Natural killer cell (primary cell): Measurements from ENCODE around the gene KRT24. TPM values are rescaled to one million over a fixed set of nuclear protein-coding genes. Genes with fewer than 3 reads are reported as not detected.
"Not testable (repeated sequence)": the region's sequence is repeated elsewhere in the genome, so short reads cannot be mapped to it uniquely, and the experiment has no call there.

ENCODE experiments used
- ATAC-seq, 3 donors: fragments of 150-1000 bp in 2 of 3; fragments of 200-7000 bp in 1 of 3; cut with Tn5 transposase; 1 replicate in 1 of 3; 2 replicates in 2 of 3; pipeline ENCODE4 v1.10.0; 2021; ENCODE audit warnings: mild to moderate bottlenecking in 2 of 3, moderate library complexity in 2 of 3
- DNase-seq, 2 donors: peaks; one replicate each; pipeline versions ENCODE4 v3.0.0 to v3.0.0-alpha.2; 2013 to 2021; ENCODE audit warnings: mixed read lengths in 1 of 2
- H3K27ac ChIP-seq: one replicate; pipeline ENCODE4 v1.5.1; 2013; ENCODE audit warnings: mild to moderate bottlenecking, low read length
- H3K27me3 ChIP-seq: one replicate; pipeline ENCODE4 v1.6.1; 2013; ENCODE audit warnings: low read length; ENCODE audit not compliant: control insufficient read depth, insufficient read depth
- H3K36me3 ChIP-seq: one replicate; pipeline ENCODE4 v1.6.1; 2013; ENCODE audit warnings: low read length; ENCODE audit not compliant: control insufficient read depth, insufficient read depth
- H3K4me1 ChIP-seq: one replicate; pipeline ENCODE4 v1.6.1; 2013; ENCODE audit warnings: low read length; ENCODE audit not compliant: control insufficient read depth, insufficient read depth
- H3K4me3 ChIP-seq: one replicate; pipeline ENCODE4 v1.5.1; 2013; ENCODE audit warnings: low read length
- H3K9me3 ChIP-seq: one replicate; pipeline ENCODE4 v1.6.1; 2013; ENCODE audit warnings: low read length; ENCODE audit not compliant: control insufficient read depth, insufficient read depth
- H3K27ac Mint-ChIP-seq, 2 donors: one replicate each; pipeline ENCODE4 v1.8.0; 2022; ENCODE audit warnings: mild to moderate bottlenecking in 2 of 2, mixed read lengths in 2 of 2, moderate library complexity in 1 of 2
- H3K27me3 Mint-ChIP-seq, 2 donors: one replicate each; pipeline ENCODE4 v1.8.0; 2022; ENCODE audit warnings: low read depth in 2 of 2, mixed read lengths in 2 of 2
- H3K36me3 Mint-ChIP-seq: one replicate; pipeline ENCODE4 v1.8.0; 2022; ENCODE audit warnings: mixed read lengths
- H3K4me1 Mint-ChIP-seq, 2 donors: one replicate each; pipeline ENCODE4 v1.8.0; 2022; ENCODE audit warnings: mixed read lengths in 2 of 2
- H3K4me3 Mint-ChIP-seq: one replicate; pipeline ENCODE4 v1.8.0; 2022; ENCODE audit warnings: mild to moderate bottlenecking, moderate library complexity, mixed read lengths
- H3K9me3 Mint-ChIP-seq, 2 donors: one replicate each; pipeline ENCODE4 v1.8.0; 2022; ENCODE audit warnings: mixed read lengths in 2 of 2
- CTCF ChIP-seq: fragments of 200-600 bp; IDR thresholded peaks from one replicate; pipeline ENCODE4 v1.8.0; 2022; ENCODE audit warnings: antibody characterized with exemption
- WGBS: methylation state at CpG from one replicate; pipeline ENCODE4 v1.1.7; 2013; ENCODE audit warnings: missing lambda C conversion rate; ENCODE audit not compliant: insufficient coverage; 5-methylcytosine and 5-hydroxymethylcytosine counted together
- intact Hi-C: fragments of 100-400 bp; cut with micrococcal nuclease; formaldehyde crosslinking; loops from one replicate; pipeline ENCODE4 v1.14.2; 2022
- total RNA-seq, 4 donors: library from RNA; stranded (reverse); fragments of 120-200 nt in 1 of 4; gene quantifications; one replicate each; pipeline versions ENCODE4 v1.2.3 to v1.2.4, GENCODE V29; 2013 to 2022

KRT24 gene
- not detected for total RNA-seq
- total RNA-seq (2013), result not detected

- Mint-ChIP-seq H3K4me3 (no peak within 1 kb of the TSS), H3K36me3 (no peaks in the 10 kb centered on the region), H3K27ac (no peak within 1 kb of the TSS), H3K27me3 (peaks cover 42 to 64% of the 10 kb centered on the region in 2 donors), H3K9me3 (no peaks in the 10 kb centered on the region), H3K4me1 (no peaks in the 10 kb centered on the region)
- DNase-seq (no peak), ATAC-seq (no peak)
- no peak for TF ChIP-seq CTCF
- intact Hi-C loops, result no loop called here
- 91% methylated on average over 6 of the region's 7 CpGs for WGBS
- H3K27me3 ChIP-seq, result no peaks in the 10 kb centered on the region
- H3K4me1 ChIP-seq, result no peaks in the 10 kb centered on the region
- no peak within 1 kb of the TSS for H3K4me3 ChIP-seq
- no peak within 1 kb of the TSS for H3K27ac ChIP-seq
- H3K36me3 ChIP-seq, result no peaks in the 10 kb centered on the region
- no peaks in the 10 kb centered on the region for H3K9me3 ChIP-seq
Observed at GRCh38 chr17:40703652-40704051, at the start of gene KRT24. Gene KRT24 (minus strand): TSS chr17:40703752. CDS start chr17:40703693, 59 bp downstream.

DNA sequence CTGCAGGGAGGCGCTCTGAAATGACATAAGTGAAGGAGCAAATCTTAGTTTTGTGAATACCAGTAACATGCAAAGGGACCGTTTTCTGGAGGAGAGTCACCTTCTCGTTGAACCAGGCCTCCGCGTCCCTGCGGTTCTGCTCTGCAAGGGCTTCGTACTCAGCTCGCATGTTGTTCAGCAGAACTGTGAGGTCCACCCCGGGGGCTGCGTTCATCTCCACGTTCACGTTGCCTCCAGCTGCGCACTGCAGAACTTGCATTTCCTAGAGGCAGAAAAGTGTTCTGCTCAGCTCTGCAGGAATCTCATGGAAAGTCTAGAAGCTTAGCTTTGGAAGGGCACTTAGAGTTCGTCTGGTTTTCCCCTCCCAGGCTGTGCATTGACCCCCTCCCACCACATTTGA lies 47.5 kb upstream of the KRT24 start:
- no peaks in the 10 kb centered on the region for H3K9me3 Mint-ChIP-seq
- no peak for TF ChIP-seq CTCF
- Histone ChIP-seq H3K4me3 (no peak overlapping the region), H3K9me3 (no peaks in the 10 kb centered on the region), H3K27ac (no peak overlapping the region), H3K27me3 (peaks cover 17% of the 10 kb centered on the region), H3K36me3 (no peaks in the 10 kb centered on the region), H3K4me1 (no peaks in the 10 kb centered on the region)
- intact Hi-C loops, result no loop called here
- H3K27ac Mint-ChIP-seq, result no peak overlapping the region
- DNase-seq (no peak), ATAC-seq (no peak)
- H3K27me3 Mint-ChIP-seq, result peaks cover 20 to 27% of the 10 kb centered on the region in 2 donors
- no peak overlapping the region for H3K4me3 Mint-ChIP-seq
- no peaks in the 10 kb centered on the region for H3K4me1 Mint-ChIP-seq
- H3K36me3 Mint-ChIP-seq, result peaks cover 5% of the 10 kb centered on the region
- whole genome bisulfite sequencing, result 85% methylated on average over 14 of the region's 14 CpGs

DNA sequence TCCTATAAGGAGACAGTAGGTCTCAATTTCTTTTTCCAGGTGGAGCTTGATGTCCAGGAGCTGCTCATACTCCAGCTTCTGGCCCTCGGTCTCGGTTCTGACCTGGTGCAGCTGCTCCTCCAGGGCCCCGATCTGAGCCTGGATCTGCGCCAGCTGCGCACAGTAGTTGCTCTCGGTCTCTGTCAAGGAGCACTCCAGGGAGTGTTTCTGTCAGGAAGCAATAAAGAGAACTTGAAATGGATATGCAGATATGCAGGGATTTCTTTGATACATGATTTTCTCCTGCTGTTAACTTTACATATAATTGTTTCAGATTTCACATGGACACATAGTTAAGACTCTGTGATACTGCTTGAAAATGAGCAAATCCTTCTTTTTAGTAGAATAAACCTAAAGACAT lies 46.8 kb upstream of the KRT24 start:
- ATAC-seq (no peak), DNase-seq (no peak)
- Mint-ChIP-seq H3K4me3 (no peak overlapping the region), H3K4me1 (no peaks in the 10 kb centered on the region), H3K36me3 (peaks cover 5% of the 10 kb centered on the region), H3K27ac (no peak overlapping the region), H3K27me3 (peaks cover 25 to 31% of the 10 kb centered on the region in 2 donors), H3K9me3 (no peaks in the 10 kb centered on the region)
- Histone ChIP-seq H3K36me3 (no peaks in the 10 kb centered on the region), H3K4me3 (no peak overlapping the region), H3K27ac (no peak overlapping the region), H3K27me3 (peaks cover 17% of the 10 kb centered on the region), H3K4me1 (no peaks in the 10 kb centered on the region), H3K9me3 (no peaks in the 10 kb centered on the region)
- TF ChIP-seq CTCF, result no peak
- 86% methylated on average over 6 of the region's 6 CpGs for WGBS
- intact Hi-C loops, result no loop called here

- H3K4me3 Mint-ChIP-seq, H3K36me3 Mint-ChIP-seq, H3K9me3 ChIP-seq, H3K27ac ChIP-seq, H3K9me3 Mint-ChIP-seq, H3K27ac Mint-ChIP-seq, H3K4me1 ChIP-seq, intact Hi-C loops, H3K4me3 ChIP-seq, H3K36me3 ChIP-seq, ATAC-seq, DNase-seq, H3K4me1 Mint-ChIP-seq: not testable (repeated sequence)
- no CpG with 5 or more reads among the region's 1 CpG for WGBS
- peaks cover 17% of the 10 kb centered on the region for H3K27me3 ChIP-seq
- peaks cover 35 to 43% of the 10 kb centered on the region in 2 donors for H3K27me3 Mint-ChIP-seq
Observed at GRCh38 chr17:40748666-40749065, 45.1 kb upstream of the KRT24 start.
